IMR-90 (cell line): ENCODE data around the gene MAPKAPK2. TPM values are rescaled to one million over a fixed set of nuclear protein-coding genes. Genes with fewer than 3 reads are reported as not detected.
A peak's percentile ranks its signal among the peaks of the same experiment; 100 is the strongest.

ENCODE experiments used
- ATAC-seq: fragments of 200-7000 bp; cut with Tn5 transposase; 2 replicates; pipeline ENCODE4 v1.9.1; 2020; ENCODE audit warnings: low read depth, mild to moderate bottlenecking, moderate library complexity
- BruUV-seq: library from RNA; stranded (reverse); fragments of 400-500 nt; replicated peaks from 2 replicates; lab custom pipeline; 2021; lab: Mats Ljungman, UMichigan
- CTCF ChIA-PET: fragments of 300-600 bp; formaldehyde crosslinking; extraction: SDS; loops from one replicate; lab custom pipeline; 2021; ENCODE audit warnings: antibody characterized with exemption; lab: Yijun Ruan, JAX
- POLR2A ChIA-PET: fragments of 300-600 bp; sonication (Branson Sonifier 250); formaldehyde crosslinking; loops from one replicate; lab custom pipeline; 2022; ENCODE audit warnings: antibody characterized with exemption; ENCODE audit not compliant: unreplicated experiment; lab: Charles Lee
- DNase-seq: peaks from one replicate; pipeline ENCODE4 v3.0.0; 2013
- H2AFZ ChIP-seq: replicated peaks from 2 replicates; pipeline ENCODE3; 2013; ENCODE audit warnings: low read length, mild to moderate bottlenecking; ENCODE audit not compliant: poor library complexity
- H2AK5ac ChIP-seq: 2 replicates; pipeline ENCODE4 v1.6.1; 2013; ENCODE audit warnings: low read depth, low read length, inconsistent platforms
- H2AK9ac ChIP-seq: replicated peaks from 2 replicates; pipeline ENCODE3; 2013; ENCODE audit warnings: mild to moderate bottlenecking, low read depth, low read length, moderate library complexity; ENCODE audit not compliant: poor library complexity
- H2BK120ac ChIP-seq: 2 replicates; pipeline ENCODE4 v1.6.1; 2013; ENCODE audit warnings: low read depth, low read length, inconsistent platforms
- H2BK15ac ChIP-seq: 3 replicates; pipeline ENCODE4 v1.6.1; 2013; ENCODE audit warnings: low read depth, low read length, inconsistent platforms
- H2BK20ac ChIP-seq: 2 replicates; pipeline ENCODE4 v1.6.1; 2013; ENCODE audit warnings: low read depth, mild to moderate bottlenecking, inconsistent platforms, low read length, moderate library complexity
- H2BK5ac ChIP-seq: 2 replicates; pipeline ENCODE4 v1.6.1; 2013; ENCODE audit warnings: mild to moderate bottlenecking, low read depth, low read length, inconsistent platforms; ENCODE audit not compliant: poor library complexity, severe bottlenecking
- H3K14ac ChIP-seq: replicated peaks from 2 replicates; pipeline ENCODE4 v1.6.1; 2013; ENCODE audit warnings: low read depth, low read length, inconsistent platforms
- H3K18ac ChIP-seq: 2 replicates; pipeline ENCODE4 v1.6.1; 2013; ENCODE audit warnings: low read depth, low read length, control low read depth
- H3K23ac ChIP-seq: 2 replicates; pipeline ENCODE4 v1.6.1; 2013; ENCODE audit warnings: low read depth, low read length, inconsistent platforms
- H3K27ac ChIP-seq: 2 replicates; pipeline ENCODE4 v1.5.1; 2013; ENCODE audit warnings: mild to moderate bottlenecking, control low read depth, low read length; ENCODE audit not compliant: insufficient read depth
- H3K27me3 ChIP-seq: 2 replicates; pipeline ENCODE4 v1.6.1; 2013; ENCODE audit warnings: low read length; ENCODE audit not compliant: control insufficient read depth, insufficient read depth
- H3K36me3 ChIP-seq: 2 replicates; pipeline ENCODE4 v1.6.1; 2013; ENCODE audit warnings: low read length, mixed read lengths; ENCODE audit not compliant: control insufficient read depth, insufficient read depth
- H3K4ac ChIP-seq: 2 replicates; pipeline ENCODE4 v1.6.1; 2013; ENCODE audit warnings: low read depth, low read length, inconsistent platforms
- H3K4me1 ChIP-seq: 2 replicates; pipeline ENCODE4 v1.6.1; 2013; ENCODE audit warnings: low read length, mixed read lengths; ENCODE audit not compliant: control insufficient read depth, insufficient read depth
- H3K4me2 ChIP-seq: 2 replicates; pipeline ENCODE4 v1.6.1; 2013; ENCODE audit warnings: low read depth, mild to moderate bottlenecking, control low read depth, low read length, moderate library complexity
- H3K4me3 ChIP-seq: 2 replicates; pipeline ENCODE4 v1.5.1; 2013; ENCODE audit warnings: low read depth, mild to moderate bottlenecking, control low read depth, low read length, moderate library complexity; ENCODE audit not compliant: insufficient read depth
- H3K56ac ChIP-seq: 2 replicates; pipeline ENCODE4 v1.6.1; 2013; ENCODE audit warnings: low read length, inconsistent platforms; ENCODE audit not compliant: insufficient read depth; ENCODE audit errors: extremely low read depth
- H3K79me1 ChIP-seq, 2 experiments: 2 replicates each; pipeline ENCODE4 v1.6.1; 2013; ENCODE audit warnings: low read length in 2 of 2, inconsistent platforms in 1 of 2, low read depth in 1 of 2
- H3K9ac ChIP-seq: 2 replicates; pipeline ENCODE4 v1.6.1; 2013; ENCODE audit warnings: low read depth, low read length, control low read depth
- H3K9me1 ChIP-seq: 2 replicates; pipeline ENCODE4 v1.6.1; 2013; ENCODE audit warnings: low read length, inconsistent platforms; ENCODE audit not compliant: insufficient read depth
- H3K9me3 ChIP-seq: 2 replicates; pipeline ENCODE4 v1.6.1; 2013; ENCODE audit warnings: low read length; ENCODE audit not compliant: control insufficient read depth, insufficient read depth
- H4K20me1 ChIP-seq: 2 replicates; pipeline ENCODE4 v1.6.1; 2013; ENCODE audit warnings: low read length, inconsistent platforms; ENCODE audit not compliant: insufficient read depth
- H4K5ac ChIP-seq: 2 replicates; pipeline ENCODE4 v1.6.1; 2013; ENCODE audit warnings: mild to moderate bottlenecking, low read depth, low read length, control low read depth
- H4K8ac ChIP-seq, 2 experiments: 2 replicates each; pipeline ENCODE4 v1.6.1; 2013; ENCODE audit warnings: low read depth in 2 of 2, low read length in 2 of 2, control low read depth in 1 of 2, inconsistent platforms in 1 of 2
- H4K91ac ChIP-seq: 2 replicates; pipeline ENCODE4 v1.6.1; 2013; ENCODE audit warnings: low read depth, low read length, inconsistent platforms; ENCODE audit not compliant: insufficient read depth
- BHLHE40 ChIP-seq: fragments of 150-350 bp; IDR thresholded peaks from 2 replicates; pipeline ENCODE4 v1.6.1; 2016; ENCODE audit warnings: mild to moderate bottlenecking, low read depth, low read length
- CEBPB ChIP-seq: IDR thresholded peaks from 2 replicates; pipeline ENCODE4 v1.6.1; 2012; ENCODE audit warnings: low read depth, low read length, improper control_type of control experiment
- CHD1 ChIP-seq: IDR thresholded peaks from 2 replicates; pipeline ENCODE4 v1.6.1; 2012; ENCODE audit warnings: low read depth, low read length, improper control_type of control experiment
- ELK1 ChIP-seq: fragments of 150-350 bp; IDR thresholded peaks from 2 replicates; pipeline ENCODE4 v1.6.1; 2016; ENCODE audit warnings: low read depth, mild to moderate bottlenecking, low read length, moderate library complexity, borderline replicate concordance
- FOS ChIP-seq: fragments of 150-350 bp; IDR thresholded peaks from 2 replicates; pipeline ENCODE4 v1.6.1; 2016; ENCODE audit warnings: low read depth, low read length
- MAFK ChIP-seq: IDR thresholded peaks from 2 replicates; pipeline ENCODE4 v1.6.1; 2012; ENCODE audit warnings: low read depth, low read length, improper control_type of control experiment
- MAZ ChIP-seq: IDR thresholded peaks from 2 replicates; pipeline ENCODE4 v1.6.1; 2012; ENCODE audit warnings: low read depth, mild to moderate bottlenecking, low read length, improper control_type of control experiment, moderate library complexity, borderline replicate concordance
- MXI1 ChIP-seq: IDR thresholded peaks from 2 replicates; pipeline ENCODE4 v1.6.1; 2012; ENCODE audit warnings: low read depth, mild to moderate bottlenecking, low read length, moderate library complexity, borderline replicate concordance
- NFE2L2 ChIP-seq: fragments of 150-350 bp; IDR thresholded peaks from 2 replicates; pipeline ENCODE4 v1.6.1; 2016; ENCODE audit warnings: low read depth, mild to moderate bottlenecking, low read length
- POLR2A ChIP-seq: IDR thresholded peaks from 2 replicates; pipeline ENCODE4 v1.6.1; 2012; ENCODE audit warnings: mild to moderate bottlenecking, low read depth, low read length
- RAD21 ChIP-seq: IDR thresholded peaks from 2 replicates; pipeline ENCODE4 v1.6.1; 2012; ENCODE audit warnings: low read length, improper control_type of control experiment
- RCOR1 ChIP-seq: IDR thresholded peaks from 2 replicates; pipeline ENCODE4 v1.6.1; 2012; ENCODE audit warnings: mild to moderate bottlenecking, low read length, improper control_type of control experiment; ENCODE audit not compliant: insufficient replicate concordance
- RFX5 ChIP-seq: IDR thresholded peaks from 2 replicates; pipeline ENCODE4 v1.8.0; 2012; ENCODE audit warnings: low read depth, mild to moderate bottlenecking, low read length, moderate library complexity
- SMC3 ChIP-seq: fragments of 150-350 bp; IDR thresholded peaks from 2 replicates; pipeline ENCODE4 v1.6.1; 2016; ENCODE audit warnings: low read depth, mild to moderate bottlenecking, antibody characterized with exemption, low read length, moderate library complexity
- USF2 ChIP-seq: fragments of 150-350 bp; IDR thresholded peaks from 2 replicates; pipeline ENCODE4 v1.6.1; 2017; ENCODE audit warnings: mild to moderate bottlenecking, antibody characterized with exemption, low read length, low read depth
- WGBS, 2 experiments: methylation state at CpG; one replicate each; pipeline versions ENCODE4 v1.1.5 to v1.1.7; 2013; ENCODE audit warnings: missing lambda C conversion rate in 2 of 2; ENCODE audit not compliant: insufficient read length in 1 of 2; ENCODE audit errors: extremely low coverage in 2 of 2; 5-methylcytosine and 5-hydroxymethylcytosine counted together
- dilution Hi-C: fragments of 300-500 bp; cut with HindIII; formaldehyde crosslinking; loops from one replicate; pipeline ENCODE4 v1.14.3; 2018; ENCODE audit warnings: low sequenced_read_pairs; ENCODE audit not compliant: unreplicated experiment
- in situ Hi-C: fragments of 300-500 bp; cut with MboI; formaldehyde crosslinking; loops from 3 replicates; pipeline ENCODE4 v1.14.3; 2019; ENCODE audit warnings: low sequenced_read_pairs, inconsistent platforms, mixed read lengths
- intact Hi-C: fragments of 100-400 bp; cut with micrococcal nuclease; formaldehyde crosslinking; loops from 2 replicates; pipeline ENCODE4 v1.10.0; 2022
- polyA plus RNA-seq, 3 experiments: library from polyadenylated mRNA; depleted of rRNA; stranded (reverse); fragments of >200 nt; gene quantifications; 2 replicates each; pipeline ENCODE4 v1.2.3, GENCODE V29; 2012; ENCODE audit warnings: low replicate concordance in 1 of 3
- total RNA-seq: library from RNA; depleted of rRNA; stranded (reverse); fragments of >200 nt; gene quantifications from 2 replicates; pipeline ENCODE4 v1.2.3, GENCODE V29; 2012
- TF ChIP-seq, protein P1 (sequence below): conservative IDR thresholded peaks from 2 replicates; pipeline ENCODE4 v1.5.1; 2012; ENCODE audit warnings: mild to moderate bottlenecking, low read depth, low read length, improper control_type of control experiment

The MAPKAPK2 gene
- total and polyA plus RNA-seq, 2 of the 4 experiments (the other 2 are of a cell fraction), result 56.5 to 66.4 TPM

GRCh38 chr1:206710460-206710823 lies 25.7 kb downstream of the MAPKAPK2 start:
- no peak for DNase-seq
- ATAC-seq, result no peak
- Histone ChIP-seq H3K27ac (no peak overlapping the region), H2BK5ac (no peak overlapping the region), H4K20me1 (peaks cover 99% of the 10 kb centered on the region), H3K9me1 (peaks cover 65% of the 10 kb centered on the region), H3K9me3 (no peaks in the 10 kb centered on the region), H2AK9ac (no peak overlapping the region), H3K27me3 (no peaks in the 10 kb centered on the region), H2AFZ (no peak overlapping the region), H3K23ac (peak overlapping the region; percentile 55; the same call in 1 of the 2 replicates), H3K36me3 (no peaks in the 10 kb centered on the region), H4K5ac (no peak overlapping the region), H2BK15ac (no peak overlapping the region), H3K4me3 (no peak overlapping the region), H3K56ac (no peak overlapping the region), H3K14ac (0 out of 2 replicates have a peak overlapping the region, but pooled peaks have one; percentile 26), H3K18ac (no peak overlapping the region), H3K4ac (no peak overlapping the region), H3K79me1 (peaks cover 32 to 95% of the 10 kb centered on the region in 2 experiments), H2BK120ac (no peak overlapping the region), H2AK5ac (no peak overlapping the region), H4K8ac (no peak overlapping the region), H3K4me1 (peaks cover 44% of the 10 kb centered on the region), H4K91ac (no peak overlapping the region), H3K4me2 (no peak overlapping the region), H2BK20ac (no peak overlapping the region), H3K9ac (no peak overlapping the region)
- intact Hi-C loops, result no loop called here
- ChIA-PET POLR2A (no interaction called here), CTCF (interaction anchor here (1.1 to 1.7 kb wide), 2 partner anchors 9 to 46 kb away, joined by 4 to 5 read pairs; no protein-coding TSS in a partner anchor)
- TF ChIP-seq RFX5, result no peak
- TF ChIP-seq BHLHE40, result no peak
- TF ChIP-seq CEBPB, result no peak
- no peak for TF ChIP-seq FOS
- TF ChIP-seq, protein P1, sequence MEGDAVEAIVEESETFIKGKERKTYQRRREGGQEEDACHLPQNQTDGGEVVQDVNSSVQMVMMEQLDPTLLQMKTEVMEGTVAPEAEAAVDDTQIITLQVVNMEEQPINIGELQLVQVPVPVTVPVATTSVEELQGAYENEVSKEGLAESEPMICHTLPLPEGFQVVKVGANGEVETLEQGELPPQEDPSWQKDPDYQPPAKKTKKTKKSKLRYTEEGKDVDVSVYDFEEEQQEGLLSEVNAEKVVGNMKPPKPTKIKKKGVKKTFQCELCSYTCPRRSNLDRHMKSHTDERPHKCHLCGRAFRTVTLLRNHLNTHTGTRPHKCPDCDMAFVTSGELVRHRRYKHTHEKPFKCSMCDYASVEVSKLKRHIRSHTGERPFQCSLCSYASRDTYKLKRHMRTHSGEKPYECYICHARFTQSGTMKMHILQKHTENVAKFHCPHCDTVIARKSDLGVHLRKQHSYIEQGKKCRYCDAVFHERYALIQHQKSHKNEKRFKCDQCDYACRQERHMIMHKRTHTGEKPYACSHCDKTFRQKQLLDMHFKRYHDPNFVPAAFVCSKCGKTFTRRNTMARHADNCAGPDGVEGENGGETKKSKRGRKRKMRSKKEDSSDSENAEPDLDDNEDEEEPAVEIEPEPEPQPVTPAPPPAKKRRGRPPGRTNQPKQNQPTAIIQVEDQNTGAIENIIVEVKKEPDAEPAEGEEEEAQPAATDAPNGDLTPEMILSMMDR, result no peak
- TF ChIP-seq MXI1, result no peak
- TF ChIP-seq RAD21, result no peak
- TF ChIP-seq MAFK, result no peak
- no peak for TF ChIP-seq ELK1
- TF ChIP-seq RCOR1, result no peak
- no peak for TF ChIP-seq POLR2A
- no peak for TF ChIP-seq NFE2L2
- TF ChIP-seq USF2, result no peak
- TF ChIP-seq MAZ, result no peak
- TF ChIP-seq SMC3, result no peak
- no peak for TF ChIP-seq CHD1
- dilution Hi-C loops, result no loop called here
- WGBS, 2 experiments, result no CpG with 5 or more reads among the region's 3 CpGs
- in situ Hi-C loops, result no loop called here
- BruUV-seq, result no TSS peak
